Medulla oblongata (tissue), 1 donor: ENCODE results near the gene ARID5B.

Experiments used
- DNase-seq: peaks from one replicate; pipeline ENCODE4 v3.0.0-alpha.2; 2015; ENCODE audit errors: extremely low spot score

ARID5B gene

GRCh38 chr10:62077330-62078015, 176.0 kb downstream of the ARID5B start:
- no peak for DNase-seq

GRCh38 chr10:62079885-62080559, 178.5 kb downstream of the ARID5B start:
- no peak for DNase-seq

GRCh38 chr10:62080905-62081304, 179.4 kb downstream of the ARID5B start:
- DNase-seq: no peak

- DNase-seq: no peak
Observed at GRCh38 chr10:62081341-62082270, 180.1 kb downstream of the ARID5B start.

- no peak for DNase-seq
Observed at GRCh38 chr10:62082271-62082656, 180.8 kb downstream of the ARID5B start.

- peak; percentile 33 for DNase-seq
Observed at GRCh38 chr10:62082729-62083411, 181.4 kb downstream of the ARID5B start.

DNA sequence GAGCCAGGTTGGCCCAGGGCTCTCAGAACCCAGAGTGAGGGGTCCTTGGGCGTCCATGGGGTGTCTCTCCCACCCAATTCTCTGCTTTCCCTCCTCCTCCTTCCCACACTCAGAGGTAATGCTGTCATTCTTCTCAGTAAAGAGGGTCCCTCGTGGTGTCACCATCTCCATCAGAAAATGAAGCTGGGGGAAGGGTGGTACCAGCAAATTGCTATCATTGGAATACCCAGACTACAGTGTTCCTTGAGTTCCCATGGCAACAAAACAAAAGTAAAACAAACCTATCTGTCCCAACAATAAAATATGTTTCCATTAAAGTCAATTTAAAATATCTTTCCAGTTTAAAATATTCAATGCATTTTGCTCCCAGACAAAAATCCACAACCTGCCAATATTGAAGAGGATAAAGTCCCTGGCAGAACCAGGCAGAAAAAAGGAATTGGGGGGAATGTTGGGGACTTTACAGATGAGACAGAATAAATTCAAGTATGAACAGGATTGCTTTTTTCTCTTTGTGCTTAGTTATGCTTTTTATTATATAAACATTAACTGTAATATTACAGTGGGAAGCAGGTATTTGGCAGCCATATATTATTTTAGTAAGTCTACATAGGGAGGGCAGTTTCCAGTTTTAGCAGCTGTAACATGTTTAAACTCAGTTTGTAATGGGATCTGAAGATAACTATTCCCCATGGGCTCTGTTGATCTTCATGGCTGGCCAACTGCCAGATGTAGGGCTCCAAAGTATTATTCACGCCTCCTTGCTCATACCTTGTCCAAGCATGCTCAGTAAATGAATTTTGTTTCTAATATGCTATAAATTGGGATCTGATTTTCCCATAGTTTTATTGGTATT, 182.1 kb downstream of the ARID5B start:
- DNase-seq: no peak

DNA sequence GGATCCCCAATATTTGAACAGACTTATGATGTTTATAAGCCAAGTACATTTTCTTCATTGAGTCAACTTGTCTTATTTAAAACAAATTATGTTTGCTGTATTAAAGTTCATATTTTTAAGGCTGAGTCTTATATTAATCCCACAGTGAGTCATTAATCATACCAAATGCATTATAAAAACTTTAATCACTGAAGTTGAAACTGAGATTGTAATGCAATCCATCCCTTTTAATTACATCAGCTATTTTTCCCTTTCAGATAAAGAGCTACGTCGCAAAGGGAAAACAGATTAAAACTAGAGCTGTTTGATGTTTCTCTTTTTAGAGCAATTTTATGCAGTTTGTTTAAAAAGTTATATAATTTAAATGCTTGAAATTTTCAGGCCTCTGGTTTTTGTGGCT, 183.0 kb downstream of the ARID5B start:
- DNase-seq: no peak

- DNase-seq: no peak
Observed at GRCh38 chr10:62085404-62085803, 183.9 kb downstream of the ARID5B start.

DNA sequence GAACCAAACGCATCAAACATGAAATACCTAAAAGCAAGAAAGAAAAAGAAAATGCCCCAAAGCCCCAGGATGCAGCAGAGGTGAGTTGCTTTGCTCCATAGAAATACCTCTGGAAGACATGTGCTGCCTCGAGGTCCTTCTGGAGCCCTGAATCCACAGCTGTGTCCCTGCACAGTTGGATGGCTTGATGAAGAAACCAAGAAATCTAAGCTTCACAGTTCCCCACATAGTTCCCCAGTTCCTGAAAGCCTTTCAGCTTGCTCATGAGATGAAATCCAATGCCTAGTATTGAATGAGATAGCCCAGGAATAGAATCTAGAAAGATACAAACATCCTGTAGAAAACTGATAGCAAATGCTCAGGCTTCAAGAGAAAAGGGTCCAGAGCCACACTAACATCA, 184.3 kb downstream of the ARID5B start:
- DNase-seq: no peak

- no peak for DNase-seq
Observed at GRCh38 chr10:62087329-62087728, 185.8 kb downstream of the ARID5B start.

- no peak for DNase-seq
Observed at GRCh38 chr10:62088786-62089185, 187.3 kb downstream of the ARID5B start.

- DNase-seq: no peak
Observed at GRCh38 chr10:62092301-62093030, 191.0 kb downstream of the ARID5B start.

DNA sequence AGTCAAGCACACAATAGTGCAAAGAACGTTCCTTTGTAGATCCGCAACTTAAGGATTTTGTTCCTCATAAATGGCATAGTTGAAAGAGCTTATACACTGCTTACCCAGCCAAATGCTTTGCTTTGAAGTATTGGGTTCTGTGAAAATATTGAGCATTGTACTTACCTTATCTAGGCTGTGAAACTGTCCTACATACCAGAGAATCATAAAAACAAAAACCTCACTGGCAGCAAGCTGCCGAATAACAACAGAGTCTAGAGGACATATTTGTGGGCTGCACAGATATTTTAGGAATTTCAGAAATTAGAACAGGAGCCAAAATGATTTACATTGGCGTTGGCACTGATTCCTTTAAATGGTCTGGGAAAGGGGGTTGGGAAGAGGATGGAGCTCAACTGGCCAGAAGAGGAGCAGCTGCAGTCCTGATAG, 192.4 kb downstream of the ARID5B start:
- DNase-seq: no peak

DNA sequence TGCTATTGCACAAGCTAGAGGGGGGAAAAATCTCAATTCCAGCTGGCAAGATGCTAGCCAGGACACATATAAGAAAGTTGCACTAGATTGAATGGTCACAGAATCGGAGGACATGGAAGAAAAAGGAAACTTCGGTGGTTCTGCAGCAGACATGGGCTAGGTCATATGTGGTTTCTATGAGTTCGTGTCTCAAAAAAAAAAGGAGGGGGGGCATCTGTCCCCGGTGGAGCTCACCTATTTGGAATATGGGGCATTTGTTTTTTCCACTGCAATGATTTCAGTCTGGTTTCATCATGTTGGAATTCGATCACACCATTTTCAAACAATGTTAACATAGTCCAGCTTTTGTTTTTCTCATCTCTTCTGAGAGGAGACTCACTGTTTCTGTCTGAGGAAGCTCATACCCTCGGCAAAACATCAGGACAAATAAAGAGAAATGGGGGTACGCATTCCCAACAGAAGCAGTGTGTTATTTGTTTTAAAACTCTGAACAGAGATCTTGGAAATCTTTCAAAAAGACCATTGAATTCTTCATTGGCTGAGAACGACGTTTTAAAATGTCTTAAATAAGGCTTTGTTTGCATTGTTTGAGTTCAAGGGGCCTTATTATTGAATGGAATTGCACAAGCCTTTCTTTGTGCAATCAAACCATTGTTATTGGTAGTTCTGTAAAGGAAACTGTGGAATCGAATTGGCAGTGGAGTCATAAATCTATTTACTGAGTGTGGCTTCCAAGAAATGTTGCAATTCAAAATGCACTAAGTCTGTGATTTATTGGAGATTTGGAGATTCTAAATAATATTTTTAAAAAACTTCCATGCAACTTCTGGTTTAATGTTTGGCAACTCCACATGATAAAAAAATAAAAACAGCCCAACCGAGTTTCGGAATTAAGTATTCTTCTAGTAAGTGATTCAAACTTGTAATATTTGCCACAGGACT, 194.0 kb downstream of the ARID5B start:
- peak; percentile 79 for DNase-seq

DNA sequence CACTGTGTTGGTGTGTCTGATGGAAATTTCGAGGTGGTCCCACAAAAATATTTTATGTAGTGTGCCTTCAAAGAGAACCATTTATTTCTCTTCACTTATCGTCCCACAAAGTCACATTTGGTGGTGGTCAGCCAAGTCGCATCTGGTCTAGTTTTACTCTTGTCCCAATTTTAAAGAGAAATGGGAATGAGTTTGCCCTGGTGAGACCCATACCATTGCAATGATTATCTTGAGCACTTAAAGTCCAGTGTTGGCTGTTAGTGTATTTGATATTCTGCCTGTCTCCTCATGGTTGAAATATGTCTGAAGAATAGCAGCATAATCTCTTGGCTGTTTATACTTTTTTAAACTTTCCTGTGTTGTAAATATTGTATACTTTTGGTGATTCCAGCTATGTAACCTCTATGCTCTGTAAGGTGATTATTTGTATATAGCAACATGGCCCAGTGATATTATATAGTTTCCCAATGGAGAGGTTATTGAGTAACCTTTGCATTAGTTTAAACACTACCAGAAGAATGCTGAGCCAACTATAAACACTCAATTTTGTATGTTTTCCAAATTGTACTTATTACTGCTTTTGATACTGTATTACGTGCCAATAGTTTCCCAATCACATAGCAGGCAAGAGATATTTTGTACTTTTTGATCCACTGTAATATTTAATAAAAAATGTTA, 194.9 kb downstream of the ARID5B start:
- DNase-seq: no peak

GRCh38 chr10:62098278-62099121, 197.0 kb downstream of the ARID5B start:
- no peak for DNase-seq

DNA sequence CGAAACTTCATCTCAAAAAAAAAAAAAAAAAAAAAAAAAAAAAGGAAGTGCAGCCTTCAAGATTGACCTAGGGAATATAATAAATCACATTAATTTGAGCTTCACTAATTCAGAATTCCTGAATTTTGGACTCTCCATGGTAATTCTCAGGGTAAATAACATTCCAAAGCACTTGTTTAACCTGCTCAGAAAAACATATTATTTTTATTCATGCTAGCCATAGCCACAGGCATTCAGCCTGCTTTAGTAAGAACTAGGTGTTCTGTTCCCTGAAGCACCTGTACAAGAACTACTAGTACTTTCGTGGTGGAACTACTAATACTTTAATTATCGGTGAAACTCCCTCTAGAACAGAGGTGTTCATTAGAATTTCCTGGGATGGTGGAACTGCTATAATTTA, 197.8 kb downstream of the ARID5B start:
- no peak for DNase-seq
